ENCODE measurements around the gene GDI2.

GDI2 gene

DNA sequence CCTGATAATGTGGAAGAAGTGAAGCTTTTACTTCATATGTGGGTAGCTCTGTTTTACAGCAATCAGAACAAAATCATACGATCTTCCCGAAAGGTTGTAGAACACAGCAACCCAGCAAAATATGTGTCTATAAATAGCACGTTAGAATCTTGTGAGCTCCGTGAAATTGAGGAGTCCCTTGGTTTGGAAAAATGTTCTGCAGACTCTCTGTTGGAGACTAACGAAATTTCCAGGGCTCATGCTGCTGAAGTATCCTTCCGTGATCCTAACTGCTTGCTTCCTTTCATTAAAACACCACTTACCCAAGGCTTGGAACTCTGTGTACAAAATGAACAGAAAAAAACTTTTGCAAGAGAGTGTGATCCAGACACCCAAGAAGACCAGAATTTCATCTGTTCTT lies 71.1 kb downstream of the GDI2 start:
- no peak for DNase-seq (ENCODE audit: low read depth)

DNA sequence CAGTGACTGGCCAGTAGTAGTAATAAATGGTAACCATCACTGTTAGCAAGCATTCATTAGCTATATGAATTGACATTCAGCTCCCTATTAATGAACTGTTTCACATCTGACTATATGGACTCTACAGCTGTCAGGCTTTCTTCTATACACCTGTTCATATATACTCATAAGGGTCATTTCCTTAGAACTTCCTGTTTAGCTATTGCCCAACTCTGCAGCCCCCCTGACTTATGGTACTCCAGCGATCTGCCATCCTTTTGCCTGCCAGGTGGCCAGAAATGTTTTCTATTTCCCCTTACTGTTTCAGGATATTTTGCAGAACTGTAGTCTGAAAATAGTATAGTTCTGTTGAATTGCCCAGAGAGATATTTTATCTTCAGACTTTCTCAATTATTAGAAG lies 72.0 kb downstream of the GDI2 start:
- no peak for DNase-seq (ENCODE audit: low read depth)

DNA sequence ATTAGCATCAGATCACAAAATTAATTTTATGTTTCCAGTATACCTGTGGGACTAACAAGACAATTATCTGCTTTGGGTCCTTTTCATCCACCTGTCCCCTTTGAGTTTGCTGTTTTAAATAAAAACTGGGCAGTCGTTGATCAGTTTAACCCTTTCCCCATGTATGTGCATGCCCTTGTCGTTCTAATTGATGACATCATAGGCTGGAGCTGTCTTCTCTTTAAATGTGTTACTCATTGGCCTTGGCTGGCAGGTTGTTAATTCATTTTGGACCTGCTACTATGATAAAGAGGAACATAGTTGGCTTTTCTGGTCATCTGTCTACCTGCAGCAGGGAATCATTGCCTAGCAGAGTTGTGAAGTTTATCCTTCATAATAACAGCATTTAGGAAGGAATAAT lies 74.8 kb downstream of the GDI2 start:
- DNase-seq (ENCODE audit: low read depth) = no peak

DNA sequence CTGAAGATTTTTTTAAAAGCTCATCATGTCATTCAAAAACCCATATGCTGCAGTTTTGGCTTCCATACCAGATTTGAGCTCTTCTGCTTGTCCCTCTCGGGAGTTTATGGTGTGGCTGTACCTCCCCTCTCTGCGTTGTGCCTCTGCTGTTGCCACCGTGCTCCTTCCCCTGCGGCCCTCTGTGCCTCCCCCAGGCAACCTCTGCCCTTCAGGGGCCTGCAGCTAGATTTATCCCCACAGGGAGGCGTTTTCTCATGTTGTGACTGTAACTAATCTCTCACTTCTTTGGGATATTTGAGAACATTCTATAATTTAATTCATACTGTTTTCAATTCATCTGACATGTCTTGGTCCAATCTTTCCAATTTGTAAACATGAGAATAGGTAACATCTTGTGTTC lies 75.9 kb downstream of the GDI2 start:
- DNase-seq (ENCODE audit: low read depth) = no peak

DNA sequence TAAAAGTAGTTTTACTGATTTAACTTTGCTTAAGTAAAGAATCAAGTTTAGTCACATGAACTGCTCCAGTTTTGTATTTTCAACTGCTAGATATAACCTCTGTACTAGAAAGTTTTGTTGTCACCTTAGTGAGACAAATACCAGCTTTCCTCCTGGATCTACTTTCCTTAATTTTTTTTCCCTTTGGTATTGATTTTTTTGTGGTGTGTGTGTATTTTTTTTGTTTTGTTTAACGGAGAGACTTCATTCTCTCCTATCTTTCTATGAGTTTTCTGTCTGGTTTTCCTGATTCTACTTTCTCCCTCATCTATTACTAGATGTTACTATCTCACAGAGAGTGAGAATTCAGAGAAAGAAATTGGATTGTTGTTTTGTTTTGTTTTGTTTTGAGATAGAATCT lies 76.6 kb downstream of the GDI2 start:
- no peak for DNase-seq (ENCODE audit: low read depth)

DNA sequence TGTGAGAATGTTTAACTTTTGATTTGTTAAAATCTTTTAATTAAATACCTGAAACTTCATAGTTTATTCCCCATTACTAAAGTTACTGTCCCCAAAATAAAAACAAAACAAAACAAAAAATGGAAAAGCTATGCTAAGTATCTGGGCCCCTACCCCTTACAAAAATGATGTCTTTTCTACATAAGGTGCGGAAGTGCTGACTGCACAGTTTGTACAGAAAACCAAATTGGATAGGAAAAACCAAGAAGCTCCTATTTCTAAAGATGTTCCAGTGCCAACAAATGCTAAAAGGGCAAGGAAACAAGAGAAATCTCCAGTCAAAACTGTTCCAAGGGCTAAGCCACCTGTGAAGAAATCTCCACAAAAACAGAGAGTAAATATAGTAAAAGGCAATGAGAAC lies 78.1 kb downstream of the GDI2 start:
- DNase-seq (ENCODE audit: low read depth) = no peak

DNA sequence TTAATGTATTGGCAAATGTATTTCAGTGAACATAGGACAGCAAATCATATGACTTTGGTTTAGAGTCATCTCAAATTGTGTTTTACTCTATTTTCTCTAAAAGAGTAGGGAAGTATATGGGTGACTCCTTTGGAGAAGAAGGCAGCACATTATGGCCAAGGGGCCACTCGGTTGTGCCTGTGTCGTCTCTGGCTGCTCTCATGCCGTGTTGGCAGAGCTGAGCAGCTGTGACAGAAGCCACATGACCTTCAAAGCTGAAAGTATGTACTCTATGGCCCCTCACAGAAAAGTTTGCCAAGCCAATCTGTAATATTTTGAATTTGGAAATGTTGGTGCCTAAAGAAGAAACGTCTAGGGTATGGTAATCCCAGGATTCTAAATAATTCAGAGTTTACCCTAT lies 81.1 kb downstream of the GDI2 start:
- no peak for DNase-seq (ENCODE audit: low read depth)

DNA sequence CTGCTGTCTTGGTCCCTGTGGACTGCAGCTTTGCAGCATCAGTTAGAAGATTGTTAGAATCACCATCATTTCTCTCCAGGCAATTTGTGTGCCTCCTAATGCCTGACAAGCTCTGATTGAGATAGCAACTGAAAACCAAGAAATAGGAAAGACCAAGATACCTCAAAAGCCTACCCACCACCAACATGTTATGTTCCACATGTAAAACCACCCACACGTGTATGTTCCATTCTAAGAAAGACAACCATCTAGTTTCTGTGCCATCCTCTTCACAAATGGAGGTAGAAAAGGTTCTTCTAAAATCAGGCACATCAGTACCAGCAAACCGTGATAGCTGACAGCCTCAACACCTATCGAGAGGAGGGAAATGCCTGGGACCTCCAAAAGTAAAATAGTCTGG lies 81.7 kb downstream of the GDI2 start:
- no peak for DNase-seq (ENCODE audit: low read depth)

DNA sequence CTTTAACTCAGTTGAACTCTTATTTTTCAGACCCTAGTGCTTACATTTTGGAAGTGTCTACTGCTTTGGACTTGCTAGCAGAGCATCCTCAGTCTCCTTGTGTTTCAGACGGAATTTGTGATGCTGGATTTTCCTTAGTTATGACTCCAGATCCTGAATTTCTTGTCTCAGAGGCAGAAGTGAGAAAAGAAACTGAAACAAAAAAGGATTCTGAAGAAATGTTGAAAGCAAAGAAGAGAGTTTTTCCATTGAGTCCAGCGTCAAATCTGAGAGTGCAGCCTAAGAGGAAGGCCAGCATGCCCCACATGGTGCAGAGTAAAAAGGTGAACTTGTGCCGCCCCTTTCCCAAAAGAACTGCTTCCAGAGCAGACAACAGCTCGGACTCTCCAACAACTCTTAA lies 82.5 kb downstream of the GDI2 start:
- no peak for DNase-seq (ENCODE audit: low read depth)

DNA sequence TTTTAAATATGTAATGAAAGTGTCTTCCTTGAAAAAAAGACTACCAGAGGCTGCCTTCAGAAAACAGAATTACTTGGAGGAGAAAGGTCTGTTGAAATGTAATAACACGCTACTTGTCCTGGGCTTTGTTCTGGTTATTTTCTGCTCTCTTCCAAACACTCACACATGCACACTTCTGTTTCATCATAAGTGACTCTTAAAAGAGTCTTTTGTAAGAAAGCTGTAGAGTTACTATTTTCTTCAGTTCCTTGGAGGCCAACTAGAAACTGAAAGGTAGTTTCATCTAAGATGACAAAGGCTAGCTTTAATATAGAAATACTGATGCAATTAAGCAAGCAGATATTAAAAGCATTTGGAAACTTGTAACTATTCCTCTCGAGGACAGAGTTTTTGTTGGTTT lies 89.5 kb downstream of the GDI2 start:
- DNase-seq (ENCODE audit: low read depth) = no peak

DNA sequence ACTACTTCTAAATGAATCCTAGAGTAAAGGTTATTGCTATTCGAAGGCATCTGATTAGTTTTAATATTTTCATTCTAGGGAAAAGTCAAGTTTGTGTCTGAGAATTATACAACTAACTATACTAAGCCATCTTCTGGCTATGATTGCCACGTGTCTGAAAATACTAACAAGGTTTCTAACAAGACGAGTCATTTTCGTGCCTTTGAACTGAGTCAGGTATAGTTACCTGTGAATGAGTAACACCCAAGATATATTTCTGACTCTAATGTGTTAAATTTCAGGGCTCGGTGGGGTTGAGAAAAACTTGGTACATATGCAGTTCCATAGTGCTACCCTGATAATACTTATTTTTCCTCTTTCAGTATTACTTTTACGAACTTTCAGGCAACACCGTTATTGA lies 93.1 kb downstream of the GDI2 start:
- no peak for DNase-seq (ENCODE audit: low read depth)

DNA sequence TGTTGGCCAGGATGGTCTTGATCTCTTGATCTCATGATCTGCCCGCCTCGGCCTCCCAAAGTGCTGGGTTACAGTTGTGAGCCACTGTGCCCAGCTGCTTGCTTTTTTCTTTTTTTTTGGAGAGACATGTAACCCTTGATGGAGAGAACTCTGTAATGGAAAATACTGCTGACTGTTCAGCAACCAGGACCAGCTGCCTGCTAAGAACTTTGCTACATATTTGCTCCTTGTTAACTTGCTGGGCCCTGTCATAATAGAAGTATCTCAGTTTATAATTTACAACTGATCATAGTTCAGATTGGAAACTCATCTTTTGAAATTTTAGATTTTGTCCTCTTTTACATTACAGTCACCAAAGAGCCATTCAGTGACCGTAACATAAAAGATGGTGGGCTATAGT lies 93.7 kb downstream of the GDI2 start:
- no peak for DNase-seq (ENCODE audit: low read depth)
